Measurements from ENCODE around the gene DNM3. TPM values are rescaled to one million over a fixed set of nuclear protein-coding genes. Genes with fewer than 3 reads are reported as not detected.

DNM3 gene
- total RNA-seq, 1 experiment from 2014 or later: 2.7 TPM

DNA sequence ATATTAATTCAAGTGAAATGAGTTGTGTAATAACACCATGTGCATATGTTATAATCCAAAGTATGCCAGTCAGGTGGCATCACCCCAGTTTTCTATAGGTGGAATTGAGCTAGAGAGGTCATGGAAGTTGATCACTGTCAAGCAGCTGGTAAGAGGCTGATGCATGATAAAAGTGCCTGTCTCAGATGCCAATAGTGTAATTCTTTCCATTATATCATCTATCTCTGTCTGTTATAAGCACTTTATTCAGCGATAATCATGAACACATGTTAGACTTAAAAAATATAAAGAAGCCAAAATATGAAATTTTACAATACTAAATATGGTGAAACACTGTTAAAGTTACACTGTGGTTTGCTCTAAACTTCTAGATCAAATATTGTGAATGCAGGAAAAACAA lies 156.6 kb downstream of the DNM3 start:
- no peak overlapping the region for H3K4me2 ChIP-seq (ENCODE audit: insufficient read depth, insufficient read length, low read length)
- no peak overlapping the region for H2AFZ ChIP-seq (ENCODE audit: low read length)
- H4K91ac ChIP-seq (ENCODE audit: insufficient read length, low read depth, low read length): no peak overlapping the region
- H3K79me2 ChIP-seq (ENCODE audit: insufficient read depth, low read length): no peaks in the 10 kb centered on the region
- H2AK5ac ChIP-seq (ENCODE audit: insufficient read length, low read length): no peak overlapping the region
- no peak overlapping the region for H2BK5ac ChIP-seq (ENCODE audit: insufficient read length, low read length)
- no peak overlapping the region for H3K9ac ChIP-seq (ENCODE audit: extremely low read depth, insufficient read length, low read length)
- H4K8ac ChIP-seq (replicated peaks; ENCODE audit: insufficient read length, low read depth, low read length): no peak overlapping the region
- H3K79me1 ChIP-seq (ENCODE audit: insufficient read depth, low read depth, low read length, poor library complexity, severe bottlenecking): no peaks in the 10 kb centered on the region
- no peak for DNase-seq
- no peak overlapping the region for H2BK20ac ChIP-seq (ENCODE audit: low read depth, low read length, poor library complexity, severe bottlenecking)
- H2BK12ac ChIP-seq (ENCODE audit: insufficient read length, low read depth, low read length): no peak overlapping the region
- H3T11ph ChIP-seq (ENCODE audit: low read length): no peak overlapping the region
- H4K20me1 ChIP-seq (ENCODE audit: control insufficient read depth, insufficient read depth, insufficient read length): no peaks in the 10 kb centered on the region
- Mint-ChIP-seq H3K4me3 (no peak overlapping the region), H3K4me1 (peaks cover 3 to 9% of the 10 kb centered on the region in 2 experiments; a peak in 3 of 4 replicates), H3K27me3 (ENCODE audit: low read depth) (no peaks in the 10 kb centered on the region), H3K9me3 (no peaks in the 10 kb centered on the region), H3K27ac (no peak overlapping the region), H3K36me3 (ENCODE audit: insufficient read depth in 1 of 3, low read depth in 3 of 3) (no peaks in the 10 kb centered on the region)
- H3K23me2 ChIP-seq (ENCODE audit: insufficient read length, low read depth, low read length, poor library complexity, severe bottlenecking): no peaks in the 10 kb centered on the region
- H3K18ac ChIP-seq (ENCODE audit: insufficient read length, low read depth, low read length): no peak overlapping the region
- no peaks in the 10 kb centered on the region for H3K27me3 ChIP-seq (ENCODE audit: insufficient read depth, low read length)
- H3K14ac ChIP-seq (ENCODE audit: insufficient read depth, low read length): no peak overlapping the region
- no peak overlapping the region for H3K27ac ChIP-seq (ENCODE audit: insufficient read length, low read depth, low read length)
- no peak overlapping the region for H3K23ac ChIP-seq (ENCODE audit: insufficient read length, low read depth, low read length)
- no peak overlapping the region for H3K56ac ChIP-seq (ENCODE audit: insufficient read length, low read depth, low read length)
- no CpG with 5 or more reads among the region's 1 CpG for WGBS (ENCODE audit: extremely low coverage, insufficient read length, low lambda C conversion rate)
- no peak overlapping the region for H2BK120ac ChIP-seq (ENCODE audit: low read depth, low read length, poor library complexity, severe bottlenecking)
- TF ChIP-seq, protein P1, sequence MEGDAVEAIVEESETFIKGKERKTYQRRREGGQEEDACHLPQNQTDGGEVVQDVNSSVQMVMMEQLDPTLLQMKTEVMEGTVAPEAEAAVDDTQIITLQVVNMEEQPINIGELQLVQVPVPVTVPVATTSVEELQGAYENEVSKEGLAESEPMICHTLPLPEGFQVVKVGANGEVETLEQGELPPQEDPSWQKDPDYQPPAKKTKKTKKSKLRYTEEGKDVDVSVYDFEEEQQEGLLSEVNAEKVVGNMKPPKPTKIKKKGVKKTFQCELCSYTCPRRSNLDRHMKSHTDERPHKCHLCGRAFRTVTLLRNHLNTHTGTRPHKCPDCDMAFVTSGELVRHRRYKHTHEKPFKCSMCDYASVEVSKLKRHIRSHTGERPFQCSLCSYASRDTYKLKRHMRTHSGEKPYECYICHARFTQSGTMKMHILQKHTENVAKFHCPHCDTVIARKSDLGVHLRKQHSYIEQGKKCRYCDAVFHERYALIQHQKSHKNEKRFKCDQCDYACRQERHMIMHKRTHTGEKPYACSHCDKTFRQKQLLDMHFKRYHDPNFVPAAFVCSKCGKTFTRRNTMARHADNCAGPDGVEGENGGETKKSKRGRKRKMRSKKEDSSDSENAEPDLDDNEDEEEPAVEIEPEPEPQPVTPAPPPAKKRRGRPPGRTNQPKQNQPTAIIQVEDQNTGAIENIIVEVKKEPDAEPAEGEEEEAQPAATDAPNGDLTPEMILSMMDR (conservative IDR thresholded peaks at IDR 0.05): no peak
- H3K4ac ChIP-seq (ENCODE audit: low read depth, low read length): no peak overlapping the region
- H4K5ac ChIP-seq (ENCODE audit: insufficient read length, low read depth, low read length): no peak overlapping the region
- H2BK15ac ChIP-seq (ENCODE audit: low read depth, low read length): no peak overlapping the region
- H3K4me1 ChIP-seq (ENCODE audit: insufficient read depth, low read length): no peaks in the 10 kb centered on the region
- no peaks in the 10 kb centered on the region for H3K9me3 ChIP-seq (ENCODE audit: control insufficient read depth, low read depth, low read length)
